ENCODE data around the gene PREP.

Gene PREP

GRCh38 chr6:105397987-105398386, 4.9 kb downstream of the PREP start:
- DNase-seq (ENCODE audit: low read depth in 2 of 2) = no peak

- no peak for DNase-seq (ENCODE audit: low read depth in 2 of 2)
Observed at GRCh38 chr6:105391705-105392104, 11.2 kb downstream of the PREP start.

DNA sequence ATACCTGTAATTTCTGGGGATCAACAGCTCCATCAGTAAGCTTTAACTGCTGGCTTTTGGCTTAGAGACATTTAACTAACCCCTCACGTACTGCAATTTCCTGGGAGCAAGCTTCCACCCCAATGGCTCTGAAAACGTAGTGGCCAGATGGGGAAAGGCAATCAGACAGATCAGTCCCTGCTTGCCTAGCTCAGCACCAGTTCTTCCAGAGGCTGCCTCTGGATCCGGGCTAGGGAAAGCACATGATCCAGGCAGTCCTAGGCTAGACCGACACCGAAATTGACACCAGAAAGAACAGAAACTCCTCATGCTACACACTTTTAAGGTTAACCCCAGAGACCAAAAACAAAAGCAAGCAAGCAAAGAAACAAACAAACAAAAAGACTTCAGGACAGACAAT, 13.3 kb downstream of the PREP start:
- DNase-seq (ENCODE audit: low read depth in 2 of 2) = no peak

GRCh38 chr6:105388392-105388791, 14.5 kb downstream of the PREP start:
- no peak for DNase-seq (ENCODE audit: low read depth in 2 of 2)

GRCh38 chr6:105384004-105384403, 18.9 kb downstream of the PREP start:
- DNase-seq (ENCODE audit: low read depth in 2 of 2) = no peak

GRCh38 chr6:105382958-105383357, 19.9 kb downstream of the PREP start:
- no peak for DNase-seq (ENCODE audit: low read depth in 2 of 2)

DNA sequence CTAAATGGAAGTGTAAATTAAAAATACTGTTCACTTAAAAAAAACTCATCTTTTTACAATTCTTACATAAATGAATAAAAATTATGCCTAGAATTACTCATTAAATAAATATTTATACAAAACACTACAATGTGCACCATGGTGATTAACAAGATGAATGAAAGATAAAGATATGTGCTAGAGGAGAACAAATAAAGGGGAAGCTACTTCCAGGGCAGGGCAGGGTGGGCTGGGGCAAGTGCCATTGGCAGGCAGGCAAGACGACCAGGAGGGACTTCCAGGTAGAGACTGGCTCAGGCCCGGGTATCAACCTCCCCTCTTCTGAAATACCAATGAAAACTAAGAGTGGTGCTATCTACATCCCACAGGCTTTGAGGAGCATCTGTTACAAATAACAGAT, 20.4 kb downstream of the PREP start:
- DNase-seq (ENCODE audit: low read depth in 2 of 2) = no peak

GRCh38 chr6:105380634-105381033, 22.2 kb downstream of the PREP start:
- DNase-seq (ENCODE audit: low read depth in 2 of 2) = no peak

DNA sequence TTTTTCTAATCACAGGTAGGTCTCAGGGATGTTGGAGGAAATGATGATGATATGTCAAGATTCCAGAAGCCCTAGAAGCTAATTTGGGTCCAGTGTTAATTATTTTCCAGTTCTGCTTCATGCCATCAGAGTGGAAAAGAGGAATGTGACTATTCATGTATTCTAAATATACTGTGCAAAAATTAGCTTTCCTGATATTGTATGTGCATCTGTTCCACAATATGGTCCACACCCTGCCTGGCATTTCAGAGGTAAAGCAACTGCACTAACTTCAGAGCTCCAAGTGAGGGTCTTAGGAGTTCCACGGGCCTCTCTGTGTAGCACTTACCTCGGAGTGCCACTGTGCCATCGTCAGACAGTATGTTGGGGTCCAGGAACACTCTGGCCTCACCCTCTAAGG, 27.1 kb downstream of the PREP start:
- DNase-seq (ENCODE audit: low read depth in 2 of 2) = no peak

DNA sequence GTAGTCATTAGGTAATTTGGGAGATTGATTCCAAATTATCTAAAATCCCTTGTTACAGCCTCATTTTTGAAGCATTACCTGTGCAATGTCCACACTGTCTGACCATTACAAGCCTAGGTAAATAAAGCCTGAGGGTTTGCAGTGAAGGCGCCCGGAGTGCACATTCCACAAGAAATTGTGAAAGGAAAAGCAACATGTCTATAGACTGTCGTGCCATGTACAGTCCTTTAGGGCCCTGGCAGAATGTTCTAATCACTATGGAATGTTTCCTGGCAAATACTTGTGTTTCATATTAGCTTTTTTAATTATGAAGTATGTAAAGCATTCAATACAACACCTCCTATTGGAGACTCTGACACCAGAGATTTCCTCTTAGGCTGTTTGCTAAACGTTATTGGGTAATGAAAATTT, 28.9 kb downstream of the PREP start:
- no peak for DNase-seq (ENCODE audit: low read depth in 2 of 2)

DNA sequence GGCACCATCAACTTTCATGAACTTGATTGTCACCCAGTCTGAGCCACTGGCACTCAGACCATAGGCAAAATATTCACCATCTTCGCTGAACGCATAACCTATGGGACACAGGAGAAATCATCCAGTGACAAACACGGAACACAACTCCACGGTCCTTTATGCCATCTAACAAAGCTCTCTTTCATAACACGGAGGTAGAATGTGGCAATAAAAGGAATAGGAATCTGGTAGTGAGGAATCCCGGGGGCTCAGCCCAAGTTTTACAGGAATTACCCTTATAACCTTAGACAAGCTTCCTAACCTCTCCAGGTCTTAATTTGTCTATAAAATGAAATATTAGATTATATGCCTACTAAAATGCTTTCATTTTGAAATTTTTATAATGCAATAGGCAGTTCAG, 29.4 kb downstream of the PREP start:
- DNase-seq (ENCODE audit: low read depth in 2 of 2) = no peak

- DNase-seq (ENCODE audit: low read depth in 2 of 2) = no peak
Observed at GRCh38 chr6:105372849-105373182, 30.1 kb downstream of the PREP start.

DNA sequence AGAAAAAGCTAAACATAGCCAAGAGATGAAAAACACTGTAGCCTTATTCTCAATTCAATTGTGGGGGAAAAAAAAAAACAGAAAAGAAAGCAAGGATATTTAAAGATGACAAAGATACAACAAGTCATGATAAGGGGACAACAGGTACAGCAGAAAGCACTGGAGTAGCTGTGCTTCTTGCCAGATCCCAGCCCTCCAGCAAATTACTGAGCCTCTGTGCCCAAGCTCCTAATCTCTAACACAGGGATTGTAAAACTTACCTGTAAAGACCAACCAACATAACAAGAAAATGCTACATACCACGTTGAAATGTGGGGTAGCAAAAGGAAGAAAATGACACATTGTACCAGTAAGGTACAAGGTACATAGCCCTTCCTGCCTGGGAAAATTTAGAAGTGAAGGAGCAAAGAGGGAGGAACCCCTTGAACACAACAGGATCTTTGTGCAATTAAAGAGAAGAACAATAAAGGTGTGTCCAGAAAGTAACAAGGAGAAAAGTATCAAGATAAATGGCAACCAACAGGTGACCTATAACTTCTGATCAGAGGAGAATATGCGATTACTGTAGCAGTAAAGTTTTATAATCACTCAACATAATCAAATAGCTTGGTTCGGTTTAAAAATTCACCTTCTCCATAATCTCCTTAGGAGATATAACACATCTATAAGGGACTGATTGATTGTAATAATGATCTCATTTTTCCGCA, 30.6 kb downstream of the PREP start:
- no peak for DNase-seq (ENCODE audit: low read depth in 2 of 2)

DNA sequence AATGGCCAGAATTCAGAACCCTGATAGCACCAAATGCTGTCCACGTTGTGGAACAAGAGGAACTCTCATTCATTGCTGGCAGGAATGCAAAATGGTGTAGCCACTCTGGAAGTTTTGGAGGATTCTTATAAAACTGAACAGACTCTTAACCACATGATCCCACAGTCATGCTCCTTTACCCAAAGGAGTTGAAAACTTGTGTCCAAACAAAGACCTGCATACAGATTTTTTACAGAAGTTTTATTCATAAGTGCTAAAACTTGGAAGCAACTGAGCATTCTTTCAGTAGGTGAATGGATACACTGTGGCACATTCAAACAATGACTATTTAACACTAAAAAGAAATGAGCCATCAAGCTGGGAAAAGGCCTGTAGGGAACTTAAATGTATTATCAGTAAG, 32.5 kb downstream of the PREP start:
- no peak for DNase-seq (ENCODE audit: low read depth in 2 of 2)

DNA sequence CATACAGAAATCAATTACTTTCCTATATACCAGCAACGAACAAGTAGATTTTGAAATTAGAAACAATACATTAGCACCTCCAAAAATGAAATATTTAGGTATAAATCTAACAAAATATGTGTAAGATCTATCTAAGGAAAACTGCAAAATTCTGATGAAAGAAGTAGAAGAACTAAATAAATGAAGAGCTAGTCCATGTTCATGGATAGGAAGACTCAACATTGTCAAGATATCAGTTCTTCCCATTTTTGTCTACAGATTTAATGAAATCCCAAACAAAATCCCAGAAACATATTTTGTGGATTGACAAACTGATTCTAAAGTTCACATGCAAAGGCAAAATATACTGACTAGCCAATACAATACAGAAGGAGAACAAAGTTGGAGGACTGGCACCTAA, 33.7 kb downstream of the PREP start:
- no peak for DNase-seq (ENCODE audit: low read depth in 2 of 2)

GRCh38 chr6:105364243-105364642, 38.6 kb downstream of the PREP start:
- DNase-seq (ENCODE audit: low read depth in 2 of 2) = no peak

GRCh38 chr6:105363100-105363754, 39.7 kb downstream of the PREP start:
- DNase-seq (ENCODE audit: low read depth in 2 of 2) = no peak

DNA sequence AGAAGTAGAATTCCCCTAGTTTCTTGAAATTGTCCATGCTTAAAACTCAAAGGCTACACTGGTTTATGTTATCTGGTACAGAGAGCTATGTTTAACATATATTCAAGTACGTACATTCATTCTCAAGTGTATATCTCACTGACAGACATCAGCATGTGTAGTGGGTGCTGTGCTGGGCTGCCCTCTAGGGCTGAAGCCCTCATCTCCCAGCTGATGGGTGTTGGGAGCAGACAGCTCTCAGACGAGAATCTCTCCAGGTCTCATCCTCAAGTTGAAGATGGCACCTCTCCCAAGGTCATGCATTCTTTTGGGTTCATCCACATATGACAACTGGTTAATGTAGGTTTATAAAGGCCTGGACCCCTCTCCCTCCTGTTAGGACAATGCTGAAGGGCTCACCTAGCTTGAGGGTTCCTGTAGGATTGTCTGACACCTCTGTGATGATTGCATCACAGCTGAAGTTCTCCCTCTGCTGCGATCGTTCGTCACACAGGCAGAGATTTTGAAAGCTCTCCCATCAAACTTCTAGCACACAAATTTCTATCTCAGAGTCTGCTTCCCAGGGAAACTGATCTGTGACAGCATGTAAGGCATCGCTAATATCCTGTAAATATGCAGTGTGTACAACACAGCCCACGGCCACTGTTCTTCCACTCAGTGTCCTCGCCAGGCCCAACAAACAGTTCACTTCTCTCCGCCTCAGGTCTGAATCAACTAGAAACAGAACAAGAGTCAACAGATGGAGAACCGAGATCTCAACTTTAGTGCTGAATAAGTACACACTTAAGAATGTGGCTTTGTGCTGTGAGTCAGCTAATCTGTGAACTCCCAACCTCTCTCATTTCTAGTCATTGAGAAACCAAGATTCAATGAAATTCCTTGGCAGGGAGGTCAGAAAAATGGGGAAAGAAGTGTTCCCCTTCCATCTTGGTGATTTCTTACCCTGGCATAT, 43.2 kb downstream of the PREP start:
- no peak for DNase-seq (ENCODE audit: low read depth in 2 of 2)

- no peak for DNase-seq (ENCODE audit: low read depth in 2 of 2)
Observed at GRCh38 chr6:105357165-105357564, 45.7 kb downstream of the PREP start.

GRCh38 chr6:105352037-105352617, 50.8 kb downstream of the PREP start:
- no peak for DNase-seq (ENCODE audit: low read depth in 2 of 2)

- no peak for DNase-seq (ENCODE audit: low read depth in 2 of 2)
Observed at GRCh38 chr6:105348897-105349296, 54.0 kb downstream of the PREP start.

DNA sequence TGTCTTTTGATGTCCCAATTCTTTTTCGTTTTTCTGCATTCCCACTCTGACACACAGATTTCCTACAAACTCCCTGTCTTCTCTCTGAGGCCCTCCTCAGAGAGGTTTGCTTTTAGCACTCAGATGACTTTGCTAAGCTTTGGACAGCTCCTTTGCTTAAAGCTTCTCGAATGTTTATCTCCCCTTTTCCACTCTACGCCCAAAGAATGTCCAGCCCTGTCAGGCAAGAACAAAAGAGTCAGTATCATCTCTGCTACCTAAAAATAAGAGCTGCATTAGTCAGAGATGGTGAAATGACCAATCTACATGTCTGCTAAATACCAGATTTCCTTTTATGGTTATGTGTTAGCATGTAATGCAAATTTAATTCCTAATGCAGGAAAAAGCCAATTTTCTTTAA, 56.8 kb downstream of the PREP start:
- DNase-seq (ENCODE audit: low read depth in 2 of 2) = no peak
